Nephron (organoid): ENCODE measurements around the gene EFNA1.
"Not testable (repeated sequence)": the region's sequence is repeated elsewhere in the genome, so short reads cannot be mapped to it uniquely, and the experiment has no call there.

Experiments used
- H3K27ac Mint-ChIP-seq, 3 experiments: 2 replicates each; pipeline ENCODE4 v1.8.0; 2020; ENCODE audit warnings: mixed read lengths in 3 of 3, mild to moderate bottlenecking in 2 of 3, moderate library complexity in 1 of 3
- H3K27me3 Mint-ChIP-seq: 2 replicates; pipeline ENCODE4 v1.8.0; 2021; ENCODE audit warnings: low read depth, mild to moderate bottlenecking, moderate library complexity, mixed read lengths
- H3K36me3 Mint-ChIP-seq: 2 replicates; pipeline ENCODE4 v1.8.0; 2020; ENCODE audit warnings: low read depth, mixed read lengths
- H3K4me1 Mint-ChIP-seq: 2 replicates; pipeline ENCODE4 v1.8.0; 2020; ENCODE audit warnings: mixed read lengths
- H3K4me3 Mint-ChIP-seq, 3 experiments: 2 replicates each; pipeline ENCODE4 v1.8.0; 2020; ENCODE audit warnings: mild to moderate bottlenecking in 3 of 3, mixed read lengths in 3 of 3, moderate library complexity in 2 of 3
- H3K9me3 Mint-ChIP-seq: 2 replicates; pipeline ENCODE4 v1.8.0; 2020; ENCODE audit warnings: mixed read lengths
- TF ChIP-seq, protein P1 (sequence below), 3 experiments: fragments of 200-600 bp; sonication (generic); IDR thresholded peaks; one replicate each; pipeline ENCODE4 v1.5.0; 2021; ENCODE audit warnings: antibody characterized with exemption in 3 of 3; ENCODE audit not compliant: unreplicated experiment in 3 of 3

The EFNA1 gene

DNA sequence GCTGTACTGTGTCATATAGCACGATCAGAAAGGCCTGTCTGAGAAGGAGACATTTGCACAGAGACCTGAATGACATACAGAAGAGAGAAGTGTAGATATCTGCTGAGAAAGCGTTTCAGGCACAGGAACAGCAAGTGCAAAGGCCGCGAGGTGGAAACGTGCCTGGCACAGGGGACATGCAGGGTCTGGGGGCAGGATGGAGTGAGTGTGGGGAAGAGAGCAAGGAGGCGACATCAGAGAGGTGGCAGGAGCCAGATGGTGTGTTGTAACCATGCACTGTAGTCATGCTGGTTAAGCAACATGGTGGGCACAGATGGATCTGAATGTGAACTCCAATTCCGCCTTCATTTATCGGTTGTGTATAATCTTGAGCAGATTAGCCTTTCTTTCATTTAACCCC is 32.5 kb downstream of the EFNA1 start:
- TF ChIP-seq, protein P1, sequence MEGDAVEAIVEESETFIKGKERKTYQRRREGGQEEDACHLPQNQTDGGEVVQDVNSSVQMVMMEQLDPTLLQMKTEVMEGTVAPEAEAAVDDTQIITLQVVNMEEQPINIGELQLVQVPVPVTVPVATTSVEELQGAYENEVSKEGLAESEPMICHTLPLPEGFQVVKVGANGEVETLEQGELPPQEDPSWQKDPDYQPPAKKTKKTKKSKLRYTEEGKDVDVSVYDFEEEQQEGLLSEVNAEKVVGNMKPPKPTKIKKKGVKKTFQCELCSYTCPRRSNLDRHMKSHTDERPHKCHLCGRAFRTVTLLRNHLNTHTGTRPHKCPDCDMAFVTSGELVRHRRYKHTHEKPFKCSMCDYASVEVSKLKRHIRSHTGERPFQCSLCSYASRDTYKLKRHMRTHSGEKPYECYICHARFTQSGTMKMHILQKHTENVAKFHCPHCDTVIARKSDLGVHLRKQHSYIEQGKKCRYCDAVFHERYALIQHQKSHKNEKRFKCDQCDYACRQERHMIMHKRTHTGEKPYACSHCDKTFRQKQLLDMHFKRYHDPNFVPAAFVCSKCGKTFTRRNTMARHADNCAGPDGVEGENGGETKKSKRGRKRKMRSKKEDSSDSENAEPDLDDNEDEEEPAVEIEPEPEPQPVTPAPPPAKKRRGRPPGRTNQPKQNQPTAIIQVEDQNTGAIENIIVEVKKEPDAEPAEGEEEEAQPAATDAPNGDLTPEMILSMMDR (IDR thresholded peaks at IDR 0.05; ENCODE audit: unreplicated experiment in 3 of 3): no peak
- H3K4me1 Mint-ChIP-seq: no peaks in the 10 kb centered on the region
- H3K36me3 Mint-ChIP-seq: no peaks in the 10 kb centered on the region
- no peak overlapping the region for H3K4me3 Mint-ChIP-seq
- H3K9me3 Mint-ChIP-seq: peaks cover 4% of the 10 kb centered on the region
- peaks cover 10% of the 10 kb centered on the region for H3K27me3 Mint-ChIP-seq
- no peak overlapping the region for H3K27ac Mint-ChIP-seq

- H3K9me3 Mint-ChIP-seq, H3K36me3 Mint-ChIP-seq, H3K4me3 Mint-ChIP-seq, H3K27ac Mint-ChIP-seq, H3K27me3 Mint-ChIP-seq: not testable (repeated sequence)
- peaks cover 13% of the 10 kb centered on the region for H3K4me1 Mint-ChIP-seq
Observed at GRCh38 chr1:155162631-155163030, 35.0 kb downstream of the EFNA1 start.

DNA sequence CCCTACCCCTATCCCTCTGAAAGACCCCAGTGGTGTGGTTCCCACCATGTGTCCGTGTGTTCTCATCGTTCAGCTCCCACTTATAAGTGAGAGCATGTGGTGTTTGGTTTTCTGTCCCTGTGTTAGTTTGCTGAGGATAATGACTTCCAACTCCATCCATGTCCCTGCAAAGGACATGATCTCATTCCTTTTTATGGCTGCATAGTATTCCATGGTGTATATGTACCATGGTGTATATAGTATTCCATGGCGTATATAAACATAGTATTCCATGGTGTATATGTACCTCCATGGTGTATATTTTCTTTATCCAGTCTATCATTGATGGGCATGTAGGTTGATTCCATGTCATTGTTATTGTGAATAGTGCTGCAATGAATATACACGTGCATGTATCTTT is 36.1 kb downstream of the EFNA1 start:
- not testable (repeated sequence) for H3K4me3 Mint-ChIP-seq, H3K27ac Mint-ChIP-seq, H3K9me3 Mint-ChIP-seq, H3K36me3 Mint-ChIP-seq, H3K27me3 Mint-ChIP-seq
- H3K4me1 Mint-ChIP-seq: peaks cover 17% of the 10 kb centered on the region

- H3K4me3 Mint-ChIP-seq, H3K9me3 Mint-ChIP-seq, H3K27me3 Mint-ChIP-seq, H3K36me3 Mint-ChIP-seq, H3K27ac Mint-ChIP-seq: not testable (repeated sequence)
- peaks cover 17% of the 10 kb centered on the region for H3K4me1 Mint-ChIP-seq
Observed at GRCh38 chr1:155164625-155165024, 36.9 kb downstream of the EFNA1 start.

DNA sequence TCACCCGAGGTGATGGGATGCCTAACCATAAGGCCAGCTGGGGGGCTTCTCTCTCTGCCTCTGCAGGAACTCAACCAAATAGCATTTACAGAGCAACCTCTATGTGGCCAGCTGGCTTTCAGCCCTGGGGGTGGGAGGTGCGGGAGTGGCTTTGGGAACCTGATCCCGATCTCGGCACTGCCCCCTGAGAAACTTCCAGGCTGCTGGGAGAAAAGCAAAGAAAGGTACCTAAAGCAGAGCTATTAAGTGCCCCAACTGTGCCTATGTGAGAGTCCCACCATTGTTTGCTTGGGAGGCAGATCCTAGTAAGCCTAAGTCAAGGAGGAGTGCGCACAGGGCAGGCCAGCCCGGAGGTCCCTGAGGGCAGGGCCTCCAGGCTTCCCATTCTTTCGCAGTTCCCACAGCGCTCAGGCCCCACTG is 38.4 kb downstream of the EFNA1 start:
- Mint-ChIP-seq H3K36me3 (peaks cover 15% of the 10 kb centered on the region), H3K4me1 (peaks cover 17% of the 10 kb centered on the region), H3K4me3 (no peak overlapping the region), H3K27me3 (peaks cover 2% of the 10 kb centered on the region), H3K9me3 (peaks cover 7% of the 10 kb centered on the region), H3K27ac (peak overlapping the region in 1 of 3 experiments; percentile 24)
- TF ChIP-seq, protein P1 (IDR thresholded peaks at IDR 0.05; ENCODE audit: unreplicated experiment in 3 of 3): no peak

DNA sequence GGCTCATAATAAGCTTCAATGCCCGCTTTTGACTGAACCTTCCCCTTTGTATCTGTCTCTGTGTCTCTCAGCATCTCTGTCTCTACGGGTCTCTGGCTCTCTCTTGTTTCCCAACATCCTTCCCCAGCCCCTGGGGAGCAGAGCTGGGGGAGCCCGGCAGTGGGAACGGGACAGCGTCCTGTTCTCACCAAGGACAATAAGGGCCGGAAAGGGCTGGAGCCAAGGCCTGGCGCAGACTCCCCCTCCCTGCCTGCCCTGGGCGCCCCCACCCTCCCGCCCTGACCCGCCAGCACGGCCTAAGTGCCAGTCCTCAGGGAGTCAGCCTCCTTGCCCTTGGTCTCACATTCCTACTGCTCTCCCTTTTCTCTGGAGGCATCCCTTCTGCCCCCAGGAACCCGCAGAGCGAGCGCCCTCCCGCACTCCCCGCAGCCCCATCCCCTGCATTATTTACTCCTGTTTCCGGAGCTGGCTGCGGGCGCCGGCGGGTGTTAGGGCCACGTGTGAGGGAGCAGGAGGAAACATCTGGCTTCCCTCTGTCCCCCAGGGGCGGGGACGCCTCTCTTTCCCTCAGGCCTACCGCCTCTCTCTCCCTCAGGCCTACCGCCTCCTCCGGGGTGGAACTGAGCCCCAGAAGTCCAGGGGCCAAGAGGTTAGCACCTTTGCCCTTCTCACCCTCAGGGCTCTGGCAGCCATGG is 38.9 kb downstream of the EFNA1 start:
- peaks cover 7% of the 10 kb centered on the region for H3K9me3 Mint-ChIP-seq
- TF ChIP-seq, protein P1 (IDR thresholded peaks at IDR 0.05; ENCODE audit: unreplicated experiment in 3 of 3): no peak
- peaks cover 15% of the 10 kb centered on the region for H3K36me3 Mint-ChIP-seq
- no peaks in the 10 kb centered on the region for H3K27me3 Mint-ChIP-seq
- H3K27ac Mint-ChIP-seq: no peak overlapping the region
- peaks cover 17% of the 10 kb centered on the region for H3K4me1 Mint-ChIP-seq
- peak overlapping the region in 1 of 3 experiments; percentile 72 for H3K4me3 Mint-ChIP-seq

DNA sequence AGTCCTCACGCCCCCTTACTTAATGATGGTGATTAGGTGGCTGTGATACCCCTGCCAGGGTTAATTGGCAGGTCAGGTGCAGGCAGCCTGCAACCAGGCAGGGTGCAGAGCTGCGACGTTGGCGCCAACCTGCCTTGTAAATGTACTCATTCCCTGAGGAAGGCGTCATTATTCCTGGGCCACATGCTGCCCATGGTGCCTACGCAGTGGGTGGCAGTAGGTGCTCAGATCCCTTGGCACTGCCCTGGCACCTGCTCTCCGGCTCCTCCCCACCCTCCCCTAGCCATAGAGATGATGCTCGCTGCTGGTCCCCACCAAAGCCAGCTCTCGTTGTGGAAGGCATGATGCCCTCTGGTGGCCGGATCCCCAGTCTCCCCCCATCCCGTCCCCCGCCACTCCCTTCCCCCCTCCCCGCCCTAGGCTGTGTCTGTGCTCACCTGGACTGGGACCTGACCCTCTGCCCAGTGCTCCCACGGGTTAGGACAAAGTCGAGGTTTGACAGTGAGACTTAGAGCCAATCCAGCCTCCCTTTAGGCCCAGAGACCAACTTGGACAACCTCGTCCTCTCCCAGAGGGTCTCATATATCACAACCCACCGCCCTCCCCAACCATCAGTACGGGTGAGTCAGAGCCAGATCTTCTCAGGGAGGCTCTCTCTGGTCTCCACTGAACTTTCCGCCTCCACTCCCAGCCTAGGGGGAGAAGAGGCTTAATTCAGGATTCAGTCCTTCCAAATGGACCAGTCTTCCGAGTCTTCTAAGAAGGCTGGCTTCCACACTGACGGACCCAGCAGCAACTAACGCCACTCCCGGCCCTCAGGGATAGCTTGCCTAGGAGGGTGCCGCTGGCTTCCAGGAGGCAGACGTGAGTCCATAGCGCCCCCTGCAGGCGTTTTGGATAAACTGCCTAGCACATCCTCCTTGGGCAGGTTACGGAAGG is 39.8 kb downstream of the EFNA1 start:
- Mint-ChIP-seq H3K4me1 (peaks cover 24% of the 10 kb centered on the region), H3K36me3 (peaks cover 15% of the 10 kb centered on the region), H3K9me3 (peaks cover 7% of the 10 kb centered on the region), H3K4me3 (peak overlapping the region; percentile 63 to 72 (median 65)), H3K27me3 (no peaks in the 10 kb centered on the region), H3K27ac (peak overlapping the region; percentile 24 to 84 (median 49))
- TF ChIP-seq, protein P1 (IDR thresholded peaks at IDR 0.05; ENCODE audit: unreplicated experiment in 3 of 3): peak; percentile 70 to 76 (median 73)

DNA sequence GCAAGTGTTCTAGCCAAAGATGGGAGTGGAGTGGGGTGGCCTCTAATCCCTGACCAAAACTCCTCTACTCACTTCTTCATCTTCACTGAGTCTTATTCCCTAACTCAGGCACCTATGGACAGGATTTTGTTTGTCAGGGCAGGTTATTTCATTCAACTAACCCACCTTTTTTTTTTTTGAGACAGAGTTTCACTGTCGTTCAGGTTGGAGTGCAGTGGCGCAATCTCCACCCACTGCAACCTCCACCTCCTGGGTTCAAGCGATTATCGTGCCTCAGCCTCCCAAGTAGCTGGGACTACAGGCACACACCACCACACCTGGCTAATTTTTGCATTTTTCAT is 40.4 kb downstream of the EFNA1 start:
- H3K9me3 Mint-ChIP-seq: not testable (repeated sequence)

More for the DNA sequence above, 40.4 kb downstream of the EFNA1 start:
- peak overlapping the region; percentile 63 to 72 (median 65) for H3K4me3 Mint-ChIP-seq
- H3K36me3 Mint-ChIP-seq: peaks cover 15% of the 10 kb centered on the region
- peaks cover 25% of the 10 kb centered on the region for H3K4me1 Mint-ChIP-seq
- not testable (repeated sequence) for H3K27me3 Mint-ChIP-seq
- H3K27ac Mint-ChIP-seq: peak overlapping the region in 2 of 3 experiments; percentile 49 to 84
